GM12878 (cell line): ENCODE measurements around the gene EXD3.

ENCODE experiments used
- ATF3 ChIP-seq: IDR thresholded peaks from 2 replicates; pipeline ENCODE4 v1.6.1; 2011; ENCODE audit warnings: low read depth, mild to moderate bottlenecking, low read length, moderate library complexity, borderline replicate concordance; ENCODE audit errors: extremely low read depth
- CTCF ChIP-seq, 3 experiments: IDR thresholded peaks in 2 of 3; conservative IDR thresholded peaks in 1 of 3; 2 replicates each; pipeline ENCODE4 v1.5.1; 2011; ENCODE audit warnings: low read depth in 3 of 3, low read length in 3 of 3, mild to moderate bottlenecking in 3 of 3, control low read depth in 2 of 3, moderate library complexity in 2 of 3, inconsistent platforms in 1 of 3, mixed read lengths in 1 of 3; ENCODE audit not compliant: control insufficient read depth in 2 of 3, insufficient read depth in 1 of 3; ENCODE audit errors: extremely low read depth in 1 of 3
- EZH2 ChIP-seq: IDR thresholded peaks from 2 replicates; pipeline ENCODE4 v1.6.1; 2012; ENCODE audit warnings: low read depth, mild to moderate bottlenecking, control low read depth, inconsistent platforms, low read length, borderline replicate concordance; ENCODE audit not compliant: control insufficient read depth
- MXI1 ChIP-seq: fragments of 150-350 bp; IDR thresholded peaks from 2 replicates; pipeline ENCODE4 v1.6.1; 2011; ENCODE audit warnings: low read depth, mild to moderate bottlenecking, inconsistent platforms, low read length, improper control_type of control experiment
- MYC ChIP-seq: IDR thresholded peaks from 2 replicates; pipeline ENCODE4 v1.6.1; 2011; ENCODE audit warnings: mild to moderate bottlenecking, low read length, moderate library complexity, inconsistent platforms; ENCODE audit not compliant: insufficient read depth, insufficient replicate concordance, insufficient read length, severe bottlenecking
- NKRF ChIP-seq: fragments of 450-650 bp; conservative IDR thresholded peaks from 2 replicates; pipeline ENCODE4 v1.6.1; 2017; ENCODE audit warnings: mild to moderate bottlenecking, moderate library complexity
- RAD21 ChIP-seq: IDR thresholded peaks from 2 replicates; pipeline ENCODE4 v1.6.1; 2011; ENCODE audit warnings: mild to moderate bottlenecking, low read depth, low read length, moderate library complexity; ENCODE audit not compliant: insufficient read depth
- YY1 ChIP-seq: IDR thresholded peaks from 2 replicates; pipeline ENCODE4 v1.6.1; 2011; ENCODE audit warnings: low read depth, mild to moderate bottlenecking, low read length
- ZNF384 ChIP-seq: IDR thresholded peaks from 2 replicates; pipeline ENCODE4 v1.6.1; 2012; ENCODE audit warnings: low read depth, mild to moderate bottlenecking, low read length, improper control_type of control experiment, borderline replicate concordance
- ZSCAN29 ChIP-seq: fragments of 450-650 bp; IDR thresholded peaks from 2 replicates; pipeline ENCODE4 v1.6.1; 2017; ENCODE audit warnings: mild to moderate bottlenecking, moderate library complexity

GRCh38 chr9:137454145-137454596, 31.2 kb upstream of the EXD3 start:
- TF ChIP-seq RAD21: no peak
- TF ChIP-seq EZH2: no peak
- no peak for TF ChIP-seq CTCF (IDR thresholded peaks at IDR 0.05 in 2 of 3, conservative IDR thresholded peaks at IDR 0.05 in 1 of 3; ENCODE audit: control insufficient read depth in 2 of 3, extremely low read depth in 1 of 3, insufficient read depth in 1 of 3, low read depth in 3 of 3, low read length in 3 of 3)
- no peak for TF ChIP-seq MXI1
- TF ChIP-seq ATF3: no peak
- TF ChIP-seq ZNF384: no peak
- TF ChIP-seq ZSCAN29: no peak
- TF ChIP-seq YY1: no peak
- TF ChIP-seq MYC: no peak
- TF ChIP-seq NKRF: no peak
